Sigmoid colon (tissue), 7 donors: ENCODE measurements around the gene WHAMM. TPM values are rescaled to one million over a fixed set of nuclear protein-coding genes. Genes with fewer than 3 reads are reported as not detected.

ENCODE experiments used
- DNase-seq: peaks from one replicate; pipeline ENCODE4 v3.0.0-alpha.2; 2019
- H3K27ac ChIP-seq, 4 donors: fragments of 200-600 bp; sonication (generic); one replicate each; pipeline ENCODE4 v1.5.1; 2016 to 2019; ENCODE audit warnings: mild to moderate bottlenecking in 1 of 4
- H3K27me3 ChIP-seq, 3 donors: fragments of 200-600 bp; sonication (generic); one replicate each; pipeline ENCODE4 v1.5.1; 2019; ENCODE audit warnings: mild to moderate bottlenecking in 1 of 3
- H3K36me3 ChIP-seq, 4 donors: fragments of 200-600 bp; sonication (generic); one replicate each; pipeline ENCODE4 v1.5.1; 2016 to 2019
- H3K4me1 ChIP-seq, 4 donors: fragments of 200-600 bp; sonication (generic); one replicate each; pipeline ENCODE4 v1.5.1; 2017 to 2019
- H3K4me3 ChIP-seq, 4 donors: fragments of 200-600 bp; sonication (generic); one replicate each; pipeline ENCODE4 v1.5.1; 2017 to 2019; ENCODE audit warnings: mild to moderate bottlenecking in 2 of 4, moderate library complexity in 1 of 4
- H3K9me3 ChIP-seq, 4 donors: fragments of 200-600 bp in 3 of 4; sonication (generic) in 3 of 4; one replicate each; pipeline versions ENCODE4 v1.5.1 to v1.6.1; 2013 to 2019
- CTCF ChIP-seq, 4 experiments: fragments of 450-650 bp in 3 of 4; fragments of 200-600 bp in 1 of 4; IDR thresholded peaks; one replicate each; pipeline ENCODE4 v1.5.1; 2016 to 2019; ENCODE audit warnings: antibody characterized with exemption in 4 of 4, mild to moderate bottlenecking in 3 of 4, moderate library complexity in 2 of 4
- EP300 ChIP-seq, 4 donors: sonication (generic); formaldehyde crosslinking; IDR thresholded peaks; one replicate each; pipeline ENCODE4 v1.6.1; 2017; ENCODE audit warnings: antibody characterized with exemption in 4 of 4
- POLR2A ChIP-seq, 2 donors: fragments of 450-650 bp; IDR thresholded peaks; one replicate each; pipeline ENCODE4 v1.6.1; 2016; ENCODE audit warnings: antibody characterized with exemption in 2 of 2, mild to moderate bottlenecking in 2 of 2, moderate library complexity in 2 of 2
- POLR2AphosphoS5 ChIP-seq, 4 donors: sonication (generic); formaldehyde crosslinking; IDR thresholded peaks; one replicate each; pipeline ENCODE4 v1.6.1; 2017; ENCODE audit warnings: antibody characterized with exemption in 4 of 4
- WGBS, 2 donors: extraction: QIAGEN DNeasy Blood & Tissue Kit; methylation state at CpG; one replicate each; pipeline ENCODE4 v1.1.7; 2013; 5-methylcytosine and 5-hydroxymethylcytosine counted together
- intact Hi-C: fragments of 100-400 bp; cut with DNase I; formaldehyde crosslinking; loops from one replicate; pipeline ENCODE4 v1.15.1; 2023
- polyA plus RNA-seq, 3 donors: library from polyadenylated mRNA; stranded (reverse); fragments of 200-250 nt; gene quantifications; one replicate each; pipeline ENCODE4 v1.2.3, GENCODE V29; 2013
- total RNA-seq, 4 donors: library from RNA; depleted of rRNA; stranded (reverse); fragments of >200 nt; gene quantifications; one replicate each; pipeline ENCODE4 v1.1.0, GENCODE V29; 2016
- donor health status: healthy with polysubstance abuse.
- donor health status: Bipolar disorder and iron deficiency.
- donor health status: healthy.

Gene WHAMM
- total and polyA plus RNA-seq, 7 donors = 4.4 to 10.5 (median 7.6) TPM

GRCh38 chr15:82838096-82838735 is 28.8 kb downstream of the WHAMM start:
- Histone ChIP-seq H3K27me3 (no peaks in the 10 kb centered on the region), H3K36me3 (peaks cover 25 to 50% (median 41%) of the 10 kb centered on the region in 4 donors), H3K4me1 (no peaks in the 10 kb centered on the region), H3K4me3 (no peak overlapping the region), H3K9me3 (no peaks in the 10 kb centered on the region), H3K27ac (no peak overlapping the region)
- DNase-seq = no peak
- intact Hi-C loops = no loop called here
- TF ChIP-seq EP300 (IDR thresholded peaks at IDR 0.05) (no peak), POLR2A (IDR thresholded peaks at IDR 0.05) (no peak), POLR2AphosphoS5 (IDR thresholded peaks at IDR 0.05) (no peak), CTCF (IDR thresholded peaks at IDR 0.05) (no peak)
- 96 to 97% methylated on average over 14 of the region's 14 CpGs for WGBS, 2 donors

GRCh38 chr15:82839136-82839535 is 29.7 kb downstream of the WHAMM start:
- DNase-seq = no peak
- intact Hi-C loops = no loop called here
- H3K36me3 ChIP-seq = peaks cover 19 to 41% (median 32%) of the 10 kb centered on the region in 4 donors

GRCh38 chr15:82840166-82840565 is 30.7 kb downstream of the WHAMM start:
- TF ChIP-seq POLR2AphosphoS5 (IDR thresholded peaks at IDR 0.05) = no peak
- TF ChIP-seq EP300 (IDR thresholded peaks at IDR 0.05) = no peak
- TF ChIP-seq CTCF (IDR thresholded peaks at IDR 0.05) = no peak
- TF ChIP-seq POLR2A (IDR thresholded peaks at IDR 0.05) = no peak
- Histone ChIP-seq H3K36me3 (peaks cover 12 to 31% (median 21%) of the 10 kb centered on the region in 4 donors), H3K4me3 (no peak overlapping the region), H3K27me3 (no peaks in the 10 kb centered on the region), H3K4me1 (no peaks in the 10 kb centered on the region), H3K27ac (no peak overlapping the region), H3K9me3 (peaks cover 0 to 3% (median 0%) of the 10 kb centered on the region in 4 donors)
- intact Hi-C loops = no loop called here
- DNase-seq = no peak
- 96% methylated on average over 4 of the region's 4 CpGs for WGBS, 2 donors

More at GRCh38 chr15:82839136-82839535, 29.7 kb downstream of the WHAMM start:
- H3K27ac ChIP-seq = no peak overlapping the region
- H3K9me3 ChIP-seq = peaks cover 0 to 3% (median 0%) of the 10 kb centered on the region in 4 donors
- H3K4me1 ChIP-seq = no peaks in the 10 kb centered on the region
- H3K4me3 ChIP-seq = no peak overlapping the region
- TF ChIP-seq CTCF (IDR thresholded peaks at IDR 0.05) = no peak
- no peak for TF ChIP-seq POLR2A (IDR thresholded peaks at IDR 0.05)
- TF ChIP-seq EP300 (IDR thresholded peaks at IDR 0.05) = no peak
- TF ChIP-seq POLR2AphosphoS5 (IDR thresholded peaks at IDR 0.05) = no peak
- no peaks in the 10 kb centered on the region for H3K27me3 ChIP-seq

- DNase-seq = no peak
- peaks cover 0 to 4% (median 0%) of the 10 kb centered on the region in 4 donors for H3K36me3 ChIP-seq
- intact Hi-C loops = no loop called here
- H3K27me3 ChIP-seq = no peaks in the 10 kb centered on the region
- no peaks in the 10 kb centered on the region for H3K4me1 ChIP-seq
- H3K9me3 ChIP-seq = peaks cover 0 to 3% (median 0%) of the 10 kb centered on the region in 4 donors
- 80 to 84% methylated on average over 3 of the region's 3 CpGs for WGBS, 2 donors
- no peak overlapping the region for H3K27ac ChIP-seq
- H3K4me3 ChIP-seq = no peak overlapping the region
- TF ChIP-seq CTCF (IDR thresholded peaks at IDR 0.05) (no peak), POLR2A (IDR thresholded peaks at IDR 0.05) (no peak), POLR2AphosphoS5 (IDR thresholded peaks at IDR 0.05) (no peak), EP300 (IDR thresholded peaks at IDR 0.05) (no peak)
Measured at GRCh38 chr15:82843566-82843965, 34.1 kb downstream of the WHAMM start.
